Sigmoid colon (tissue), 7 donors: ENCODE data around the gene METTL22. TPM values are rescaled to one million over a fixed set of nuclear protein-coding genes. Genes with fewer than 3 reads are reported as not detected.

ENCODE experiments used
- DNase-seq: peaks from one replicate; pipeline ENCODE4 v3.0.0-alpha.2; 2019
- H3K27ac ChIP-seq, 4 donors: fragments of 200-600 bp; sonication (generic); one replicate each; pipeline ENCODE4 v1.5.1; 2016 to 2019; ENCODE audit warnings: mild to moderate bottlenecking in 1 of 4
- H3K27me3 ChIP-seq, 3 donors: fragments of 200-600 bp; sonication (generic); one replicate each; pipeline ENCODE4 v1.5.1; 2019; ENCODE audit warnings: mild to moderate bottlenecking in 1 of 3
- H3K36me3 ChIP-seq, 4 donors: fragments of 200-600 bp; sonication (generic); one replicate each; pipeline ENCODE4 v1.5.1; 2016 to 2019
- H3K4me1 ChIP-seq, 4 donors: fragments of 200-600 bp; sonication (generic); one replicate each; pipeline ENCODE4 v1.5.1; 2017 to 2019
- H3K4me3 ChIP-seq, 4 donors: fragments of 200-600 bp; sonication (generic); one replicate each; pipeline ENCODE4 v1.5.1; 2017 to 2019; ENCODE audit warnings: mild to moderate bottlenecking in 2 of 4, moderate library complexity in 1 of 4
- H3K9me3 ChIP-seq, 4 donors: fragments of 200-600 bp in 3 of 4; sonication (generic) in 3 of 4; one replicate each; pipeline versions ENCODE4 v1.5.1 to v1.6.1; 2013 to 2019
- EP300 ChIP-seq, 4 donors: sonication (generic); formaldehyde crosslinking; IDR thresholded peaks; one replicate each; pipeline ENCODE4 v1.6.1; 2017; ENCODE audit warnings: antibody characterized with exemption in 4 of 4
- POLR2A ChIP-seq, 2 donors: fragments of 450-650 bp; IDR thresholded peaks; one replicate each; pipeline ENCODE4 v1.6.1; 2016; ENCODE audit warnings: antibody characterized with exemption in 2 of 2, mild to moderate bottlenecking in 2 of 2, moderate library complexity in 2 of 2
- POLR2AphosphoS5 ChIP-seq, 4 donors: sonication (generic); formaldehyde crosslinking; IDR thresholded peaks; one replicate each; pipeline ENCODE4 v1.6.1; 2017; ENCODE audit warnings: antibody characterized with exemption in 4 of 4
- WGBS, 2 donors: extraction: QIAGEN DNeasy Blood & Tissue Kit; methylation state at CpG; one replicate each; pipeline ENCODE4 v1.1.7; 2013; 5-methylcytosine and 5-hydroxymethylcytosine counted together
- intact Hi-C: fragments of 100-400 bp; cut with DNase I; formaldehyde crosslinking; loops from one replicate; pipeline ENCODE4 v1.15.1; 2023
- polyA plus RNA-seq, 3 donors: library from polyadenylated mRNA; stranded (reverse); fragments of 200-250 nt; gene quantifications; one replicate each; pipeline ENCODE4 v1.2.3, GENCODE V29; 2013
- total RNA-seq, 4 donors: library from RNA; depleted of rRNA; stranded (reverse); fragments of >200 nt; gene quantifications; one replicate each; pipeline ENCODE4 v1.1.0, GENCODE V29; 2016
- TF ChIP-seq, protein P1 (sequence below), 4 experiments: fragments of 450-650 bp in 3 of 4; fragments of 200-600 bp in 1 of 4; IDR thresholded peaks; one replicate each; pipeline ENCODE4 v1.5.1; 2016 to 2019; ENCODE audit warnings: antibody characterized with exemption in 4 of 4, mild to moderate bottlenecking in 3 of 4, moderate library complexity in 2 of 4
- donor health status: healthy with polysubstance abuse.
- donor health status: Bipolar disorder and iron deficiency.
- donor health status: healthy.

METTL22 gene
- total and polyA plus RNA-seq, 7 donors: 8.6 to 55.1 (median 25.3) TPM

DNA sequence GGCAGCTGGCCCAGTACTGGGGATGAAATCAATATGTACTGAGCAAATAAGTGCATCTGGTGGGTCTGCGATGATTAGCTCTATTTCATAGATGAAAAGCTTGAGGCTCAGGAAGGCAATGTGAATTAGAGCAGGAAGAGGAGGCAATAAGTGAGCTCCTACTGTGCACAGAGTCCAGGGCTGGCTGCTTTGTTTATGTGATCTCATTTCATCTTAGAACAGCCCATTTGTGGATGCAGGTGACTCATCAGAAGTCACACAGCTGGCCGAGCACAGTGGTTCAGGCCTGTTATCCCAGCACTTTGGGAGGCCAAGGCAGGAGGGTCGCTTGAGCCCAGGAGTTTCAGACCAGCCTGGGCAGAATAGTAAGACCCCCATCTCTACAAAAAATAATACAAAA, 38.3 kb upstream of the METTL22 start:
- Histone ChIP-seq H3K27me3 (peaks cover 0 to 14% (median 1%) of the 10 kb centered on the region in 3 donors), H3K4me3 (no peak overlapping the region), H3K36me3 (no peaks in the 10 kb centered on the region), H3K4me1 (no peaks in the 10 kb centered on the region), H3K9me3 (no peaks in the 10 kb centered on the region), H3K27ac (no peak overlapping the region)
- TF ChIP-seq POLR2A (IDR thresholded peaks at IDR 0.05) (no peak), POLR2AphosphoS5 (IDR thresholded peaks at IDR 0.05) (no peak), EP300 (IDR thresholded peaks at IDR 0.05) (no peak)
- TF ChIP-seq, protein P1, sequence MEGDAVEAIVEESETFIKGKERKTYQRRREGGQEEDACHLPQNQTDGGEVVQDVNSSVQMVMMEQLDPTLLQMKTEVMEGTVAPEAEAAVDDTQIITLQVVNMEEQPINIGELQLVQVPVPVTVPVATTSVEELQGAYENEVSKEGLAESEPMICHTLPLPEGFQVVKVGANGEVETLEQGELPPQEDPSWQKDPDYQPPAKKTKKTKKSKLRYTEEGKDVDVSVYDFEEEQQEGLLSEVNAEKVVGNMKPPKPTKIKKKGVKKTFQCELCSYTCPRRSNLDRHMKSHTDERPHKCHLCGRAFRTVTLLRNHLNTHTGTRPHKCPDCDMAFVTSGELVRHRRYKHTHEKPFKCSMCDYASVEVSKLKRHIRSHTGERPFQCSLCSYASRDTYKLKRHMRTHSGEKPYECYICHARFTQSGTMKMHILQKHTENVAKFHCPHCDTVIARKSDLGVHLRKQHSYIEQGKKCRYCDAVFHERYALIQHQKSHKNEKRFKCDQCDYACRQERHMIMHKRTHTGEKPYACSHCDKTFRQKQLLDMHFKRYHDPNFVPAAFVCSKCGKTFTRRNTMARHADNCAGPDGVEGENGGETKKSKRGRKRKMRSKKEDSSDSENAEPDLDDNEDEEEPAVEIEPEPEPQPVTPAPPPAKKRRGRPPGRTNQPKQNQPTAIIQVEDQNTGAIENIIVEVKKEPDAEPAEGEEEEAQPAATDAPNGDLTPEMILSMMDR (IDR thresholded peaks at IDR 0.05): no peak
- intact Hi-C loops: no loop called here
- no peak for DNase-seq
- WGBS, 2 donors: 84% methylated on average over 3 of the region's 3 CpGs

DNA sequence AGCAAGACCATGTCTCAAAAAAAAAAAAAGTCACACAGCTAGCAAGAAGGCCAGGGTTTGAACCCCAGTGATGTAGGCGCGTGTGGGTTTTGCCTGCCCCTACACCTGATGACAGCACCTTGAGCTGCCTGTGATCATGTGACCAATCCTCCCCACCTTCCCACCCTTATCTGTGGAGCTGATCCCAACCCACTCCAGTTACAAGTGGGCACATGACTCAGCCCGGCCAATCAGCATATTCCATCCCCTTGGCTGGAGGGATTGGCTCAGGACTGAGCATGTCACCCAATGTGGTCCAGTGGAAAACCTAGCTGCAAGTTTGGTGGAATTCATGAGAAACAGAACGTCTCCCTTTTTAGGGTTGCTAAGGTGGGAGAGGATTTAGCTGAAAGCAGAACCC, 37.8 kb upstream of the METTL22 start:
- Histone ChIP-seq H3K4me1 (peaks cover 0 to under 1% (median under 1%) of the 10 kb centered on the region in 4 donors), H3K27ac (no peak overlapping the region), H3K36me3 (no peaks in the 10 kb centered on the region), H3K4me3 (no peak overlapping the region), H3K27me3 (peaks cover 2 to 18% (median 7%) of the 10 kb centered on the region in 3 donors), H3K9me3 (no peaks in the 10 kb centered on the region)
- TF ChIP-seq POLR2A (IDR thresholded peaks at IDR 0.05) (no peak), POLR2AphosphoS5 (IDR thresholded peaks at IDR 0.05) (no peak), EP300 (IDR thresholded peaks at IDR 0.05) (no peak)
- TF ChIP-seq, protein P1 (IDR thresholded peaks at IDR 0.05): no peak
- WGBS, 2 donors: 84 to 90% methylated on average over 4 of the region's 4 CpGs
- intact Hi-C loops: no loop called here
- no peak for DNase-seq

DNA sequence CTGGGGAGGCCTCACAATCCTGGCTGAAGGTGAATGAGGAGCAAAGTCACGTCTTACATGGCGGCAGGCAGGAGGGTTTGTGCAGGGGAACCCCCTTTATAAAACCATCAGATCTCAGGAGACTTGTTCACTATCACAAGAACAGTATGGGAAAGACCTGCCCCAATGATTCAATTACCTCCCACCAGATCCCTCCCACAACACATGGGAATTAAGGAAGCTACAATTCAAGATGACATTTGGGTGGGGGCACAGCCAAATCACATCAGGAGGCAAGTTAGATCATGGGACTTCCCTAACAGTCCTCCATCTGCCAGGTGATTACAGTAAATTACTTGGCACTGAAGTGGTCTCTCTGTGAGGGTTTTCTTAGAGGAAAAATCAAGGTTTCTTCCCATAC, 36.5 kb upstream of the METTL22 start:
- intact Hi-C loops: no loop called here
- Histone ChIP-seq H3K36me3 (no peaks in the 10 kb centered on the region), H3K9me3 (no peaks in the 10 kb centered on the region), H3K27me3 (peaks cover 15 to 32% (median 19%) of the 10 kb centered on the region in 3 donors), H3K4me1 (peaks cover 0 to 14% (median 10%) of the 10 kb centered on the region in 4 donors), H3K27ac (no peak overlapping the region), H3K4me3 (no peak overlapping the region)
- TF ChIP-seq POLR2AphosphoS5 (IDR thresholded peaks at IDR 0.05): no peak
- no peak for TF ChIP-seq POLR2A (IDR thresholded peaks at IDR 0.05)
- TF ChIP-seq, protein P1 (IDR thresholded peaks at IDR 0.05): no peak
- TF ChIP-seq EP300 (IDR thresholded peaks at IDR 0.05): no peak
- DNase-seq: no peak
- WGBS, 2 donors: 64 to 98% methylated on average over 2 of the region's 2 CpGs

DNA sequence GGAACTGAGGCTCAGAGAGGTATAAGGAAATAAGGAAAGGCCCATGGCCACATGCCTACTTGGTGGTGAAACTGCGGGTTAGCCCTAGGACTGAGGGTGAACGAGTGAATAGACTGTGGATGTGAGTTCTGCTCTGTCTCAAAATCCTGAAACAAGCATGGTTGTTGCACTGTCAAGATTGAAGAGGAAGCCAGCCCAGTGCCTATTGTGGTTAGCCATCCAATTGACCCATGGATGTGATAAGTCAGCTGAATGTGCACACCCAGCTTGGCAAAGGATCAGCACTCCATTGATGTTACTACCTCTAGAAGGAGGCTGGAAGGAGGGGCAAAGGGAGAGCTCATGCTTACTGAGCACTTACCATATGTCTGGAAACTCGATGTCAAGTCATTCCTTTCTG, 35.6 kb upstream of the METTL22 start:
- Histone ChIP-seq H3K4me3 (no peak overlapping the region), H3K36me3 (no peaks in the 10 kb centered on the region), H3K27ac (no peak overlapping the region), H3K4me1 (peaks cover 0 to 17% (median 11%) of the 10 kb centered on the region in 4 donors), H3K27me3 (peaks cover 16 to 40% (median 27%) of the 10 kb centered on the region in 3 donors), H3K9me3 (no peaks in the 10 kb centered on the region)
- intact Hi-C loops: no loop called here
- DNase-seq: no peak
- WGBS, 2 donors: 80 to 86% methylated on average over 3 of the region's 3 CpGs
- TF ChIP-seq, protein P1 (IDR thresholded peaks at IDR 0.05): no peak
- no peak for TF ChIP-seq POLR2AphosphoS5 (IDR thresholded peaks at IDR 0.05)

DNA sequence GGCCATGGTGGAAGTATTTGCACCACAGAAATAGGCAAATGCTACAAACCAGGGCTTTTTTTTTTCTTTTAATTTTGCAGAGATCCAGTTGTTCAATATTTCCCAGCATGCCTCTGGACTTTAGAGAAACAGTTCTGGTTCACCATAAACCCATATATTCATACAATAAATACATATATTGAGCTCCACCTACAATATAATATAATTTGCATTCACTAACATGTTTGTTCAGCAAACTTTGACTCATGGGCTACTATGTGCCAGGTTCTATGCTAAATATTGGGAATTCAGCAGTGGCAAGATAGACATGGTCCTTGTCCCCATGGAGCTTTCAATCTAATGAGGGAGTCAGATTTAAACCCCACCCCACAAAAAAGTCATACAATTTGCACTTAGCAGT, 34.4 kb upstream of the METTL22 start:
- no peak for DNase-seq
- H3K27me3 ChIP-seq: peaks cover 16 to 50% (median 34%) of the 10 kb centered on the region in 3 donors
- H3K4me1 ChIP-seq: peaks cover 0 to 17% (median 11%) of the 10 kb centered on the region in 4 donors
- intact Hi-C loops: no loop called here
- H3K9me3 ChIP-seq: no peaks in the 10 kb centered on the region
- TF ChIP-seq POLR2AphosphoS5 (IDR thresholded peaks at IDR 0.05) (no peak), POLR2A (IDR thresholded peaks at IDR 0.05) (no peak), EP300 (IDR thresholded peaks at IDR 0.05) (no peak)
- TF ChIP-seq, protein P1 (IDR thresholded peaks at IDR 0.05): no peak
- no peak overlapping the region for H3K27ac ChIP-seq
- no peaks in the 10 kb centered on the region for H3K36me3 ChIP-seq
- H3K4me3 ChIP-seq: no peak overlapping the region
